AG04450 (cell line): ENCODE data around the gene ATP2B3. TPM values are rescaled to one million over a fixed set of nuclear protein-coding genes. Genes with fewer than 3 reads are reported as not detected.

Source experiments
- CTCF ChIA-PET: fragments of 300-600, 350-600 bp; formaldehyde crosslinking; extraction: SDS; loops from one replicate; lab custom pipeline; 2022; ENCODE audit warnings: antibody characterized with exemption, inconsistent platforms; lab: Charles Lee
- POLR2A ChIA-PET: fragments of 350-600 bp; formaldehyde crosslinking; extraction: SDS; loops from one replicate; lab custom pipeline; 2021; ENCODE audit warnings: antibody characterized with exemption, inconsistent platforms; lab: Yijun Ruan, JAX
- DNase-seq: peaks from one replicate; pipeline ENCODE4 v3.0.0-alpha.2; 2011; ENCODE audit warnings: low read depth, low spot score
- H3K27ac ChIP-seq: one replicate; pipeline ENCODE4 v1.5.1; 2012; ENCODE audit warnings: low read depth, low read length, control low read depth
- H3K27me3 ChIP-seq: one replicate; pipeline ENCODE4 v1.6.0; 2012; ENCODE audit warnings: low read length; ENCODE audit not compliant: control insufficient read depth, insufficient read depth
- H3K4me3 ChIP-seq: 2 replicates; pipeline ENCODE4 v1.5.1; 2011; ENCODE audit warnings: mild to moderate bottlenecking, low read depth, low read length, control low read depth
- H3K9me3 ChIP-seq: 2 replicates; pipeline ENCODE4 v1.5.1; 2012; ENCODE audit warnings: low read length; ENCODE audit not compliant: control insufficient read depth, insufficient read depth
- CTCF ChIP-seq: IDR thresholded peaks from 2 replicates; pipeline ENCODE4 v1.5.1; 2011; ENCODE audit warnings: low read depth, low read length, control low read depth, inconsistent platforms
- polyA plus RNA-seq: library from polyadenylated mRNA; depleted of rRNA; stranded (reverse); fragments of >200 nt; gene quantifications from 2 replicates; pipeline ENCODE4 v1.2.3, GENCODE V29; 2011

The ATP2B3 gene
- polyA plus RNA-seq, 1 experiment: 0.01 TPM

- TF ChIP-seq CTCF: no peak
- CTCF ChIA-PET: no interaction called here
- H3K27ac ChIP-seq: no peak overlapping the region
- DNase-seq: no peak
- H3K4me3 ChIP-seq: no peak overlapping the region
- no peaks in the 10 kb centered on the region for H3K9me3 ChIP-seq
- no peaks in the 10 kb centered on the region for H3K27me3 ChIP-seq
- POLR2A ChIA-PET: no interaction called here
These were observed 65.5 kb downstream of the ATP2B3 start for GRCh38 chrX:153582896-153583295.

DNA sequence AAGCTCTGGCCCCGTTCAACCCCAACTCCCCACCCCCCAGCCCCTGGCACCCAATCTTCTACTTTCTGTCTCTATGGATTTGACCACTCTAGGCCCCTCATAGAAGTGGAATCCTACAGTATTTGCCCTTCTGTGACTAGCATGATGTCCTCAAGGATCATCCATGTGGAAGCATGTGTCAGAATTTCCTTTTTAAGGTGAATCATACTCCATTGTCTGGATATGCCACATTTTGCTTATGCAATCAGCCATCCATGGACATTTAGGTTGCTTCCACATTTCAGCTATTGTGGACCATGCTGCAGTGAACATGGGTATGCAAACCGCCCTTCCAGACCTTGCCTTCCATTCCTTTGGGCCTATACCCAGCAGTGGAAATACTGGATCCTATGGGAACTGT lies 66.0 kb downstream of the ATP2B3 start:
- no peak overlapping the region for H3K4me3 ChIP-seq
- no peaks in the 10 kb centered on the region for H3K27me3 ChIP-seq
- H3K9me3 ChIP-seq: no peaks in the 10 kb centered on the region
- CTCF ChIA-PET: no interaction called here
- no peak overlapping the region for H3K27ac ChIP-seq
- POLR2A ChIA-PET: no interaction called here
- no peak for DNase-seq
- TF ChIP-seq CTCF: no peak

- no peaks in the 10 kb centered on the region for H3K9me3 ChIP-seq
- no peaks in the 10 kb centered on the region for H3K27me3 ChIP-seq
- no peak overlapping the region for H3K27ac ChIP-seq
- H3K4me3 ChIP-seq: no peak overlapping the region
- ChIA-PET POLR2A (no interaction called here), CTCF (no interaction called here)
- no peak for TF ChIP-seq CTCF
- DNase-seq: no peak
These were observed 68.4 kb downstream of the ATP2B3 start for GRCh38 chrX:153585827-153586226.

GRCh38 chrX:153587342-153587741 lies 69.9 kb downstream of the ATP2B3 start:
- POLR2A ChIA-PET: no interaction called here
- no peak overlapping the region for H3K27ac ChIP-seq
- H3K9me3 ChIP-seq: no peaks in the 10 kb centered on the region
- no peak for DNase-seq
- no peak overlapping the region for H3K4me3 ChIP-seq
- H3K27me3 ChIP-seq: no peaks in the 10 kb centered on the region
- no peak for TF ChIP-seq CTCF
- CTCF ChIA-PET: no interaction called here

DNA sequence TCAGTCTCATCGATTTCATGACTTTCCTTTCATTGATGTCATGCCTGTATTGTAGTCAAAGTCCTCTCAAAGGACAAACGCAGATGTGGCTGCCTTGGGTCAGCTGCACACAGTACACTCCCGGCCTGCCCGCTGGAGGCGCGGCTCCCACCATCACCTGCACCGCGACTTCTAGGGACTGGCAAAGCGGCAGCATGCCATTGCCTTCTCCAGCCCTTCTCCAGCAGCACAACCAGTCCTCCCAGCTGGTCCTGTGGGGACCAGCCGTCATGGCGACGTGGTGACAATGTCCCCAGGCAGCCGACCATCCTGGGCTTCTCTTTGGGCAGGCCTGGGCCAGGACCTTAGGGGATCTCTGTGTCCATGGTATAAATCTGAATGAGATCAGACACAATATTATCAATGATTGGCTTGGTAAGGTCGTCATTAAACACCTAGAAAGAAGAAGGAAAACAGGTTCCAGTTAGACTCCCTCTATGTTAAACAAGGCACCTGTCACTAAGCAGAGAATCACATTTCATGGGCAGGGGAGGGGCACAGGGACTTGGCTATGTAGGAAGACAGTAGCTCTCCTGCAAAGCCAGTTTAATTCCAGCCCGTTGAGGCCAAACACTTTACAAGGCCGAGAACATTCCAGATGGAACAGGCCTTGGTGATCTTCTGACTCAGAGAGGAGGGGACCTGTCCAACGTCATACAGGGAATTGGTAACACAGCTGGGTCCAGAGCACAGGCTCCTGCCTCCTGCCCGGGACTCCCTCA lies 70.8 kb downstream of the ATP2B3 start:
- Histone ChIP-seq H3K4me3 (no peak overlapping the region), H3K27ac (no peak overlapping the region), H3K9me3 (no peaks in the 10 kb centered on the region), H3K27me3 (no peaks in the 10 kb centered on the region)
- ChIA-PET POLR2A (no interaction called here), CTCF (no interaction called here)
- no peak for DNase-seq
- TF ChIP-seq CTCF: no peak
